Chondrocyte (in vitro differentiated cells): ENCODE measurements around the gene FAM81B. TPM values are rescaled to one million over a fixed set of nuclear protein-coding genes. Genes with fewer than 3 reads are reported as not detected.

Experiments used
- DNase-seq: peaks from one replicate; pipeline ENCODE4 v3.0.0; 2021; ENCODE audit warnings: mixed read lengths, low spot score
- H3K27ac Mint-ChIP-seq: one replicate; pipeline ENCODE4 v1.8.0; 2021; ENCODE audit warnings: mild to moderate bottlenecking, moderate library complexity, mixed read lengths; ENCODE audit not compliant: unreplicated experiment
- H3K27me3 Mint-ChIP-seq: 2 replicates; pipeline ENCODE4 v1.8.0; 2021; ENCODE audit warnings: low read depth, mixed read lengths
- H3K36me3 Mint-ChIP-seq: 2 replicates; pipeline ENCODE4 v1.8.0; 2021; ENCODE audit warnings: low read depth, mixed read lengths
- H3K4me1 Mint-ChIP-seq: 2 replicates; pipeline ENCODE4 v1.8.0; 2021; ENCODE audit warnings: low read depth, mild to moderate bottlenecking, mixed read lengths
- H3K4me3 Mint-ChIP-seq: one replicate; pipeline ENCODE4 v1.8.0; 2021; ENCODE audit warnings: mild to moderate bottlenecking, moderate library complexity, mixed read lengths; ENCODE audit not compliant: unreplicated experiment
- H3K9me3 Mint-ChIP-seq: 2 replicates; pipeline ENCODE4 v1.8.0; 2021; ENCODE audit warnings: low read depth, mixed read lengths
- total RNA-seq: library from RNA; stranded (reverse); gene quantifications from 3 replicates; pipeline ENCODE4 v1.2.1, GENCODE V29; 2021
- TF ChIP-seq, protein P1 (sequence below): fragments of 200-600 bp; sonication (generic); IDR thresholded peaks from 2 replicates; pipeline ENCODE4 v1.5.0; 2021; ENCODE audit warnings: antibody characterized with exemption, mild to moderate bottlenecking, moderate library complexity

Gene FAM81B
- total RNA-seq, 1 donor from 2014 or later, result not detected

DNA sequence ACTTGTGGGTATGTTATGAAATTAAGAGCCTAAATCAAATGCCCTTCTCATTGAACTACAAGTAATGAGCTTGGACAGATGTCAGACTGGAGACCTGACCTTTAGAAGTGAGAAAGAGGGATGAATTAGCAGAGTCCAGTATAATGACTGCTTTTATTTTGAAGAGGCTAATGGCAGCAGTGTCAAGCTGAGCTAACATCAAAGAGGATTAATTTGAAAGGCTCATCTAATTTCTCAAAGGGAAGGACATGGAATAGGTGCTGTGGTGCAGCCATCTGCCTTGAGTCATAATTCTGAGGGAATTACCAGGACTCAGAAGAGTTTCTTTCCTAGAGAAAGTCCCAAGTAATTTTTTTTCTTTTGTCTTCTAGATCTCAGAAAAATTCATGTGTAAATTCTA is 57.6 kb downstream of the FAM81B start:
- TF ChIP-seq, protein P1, sequence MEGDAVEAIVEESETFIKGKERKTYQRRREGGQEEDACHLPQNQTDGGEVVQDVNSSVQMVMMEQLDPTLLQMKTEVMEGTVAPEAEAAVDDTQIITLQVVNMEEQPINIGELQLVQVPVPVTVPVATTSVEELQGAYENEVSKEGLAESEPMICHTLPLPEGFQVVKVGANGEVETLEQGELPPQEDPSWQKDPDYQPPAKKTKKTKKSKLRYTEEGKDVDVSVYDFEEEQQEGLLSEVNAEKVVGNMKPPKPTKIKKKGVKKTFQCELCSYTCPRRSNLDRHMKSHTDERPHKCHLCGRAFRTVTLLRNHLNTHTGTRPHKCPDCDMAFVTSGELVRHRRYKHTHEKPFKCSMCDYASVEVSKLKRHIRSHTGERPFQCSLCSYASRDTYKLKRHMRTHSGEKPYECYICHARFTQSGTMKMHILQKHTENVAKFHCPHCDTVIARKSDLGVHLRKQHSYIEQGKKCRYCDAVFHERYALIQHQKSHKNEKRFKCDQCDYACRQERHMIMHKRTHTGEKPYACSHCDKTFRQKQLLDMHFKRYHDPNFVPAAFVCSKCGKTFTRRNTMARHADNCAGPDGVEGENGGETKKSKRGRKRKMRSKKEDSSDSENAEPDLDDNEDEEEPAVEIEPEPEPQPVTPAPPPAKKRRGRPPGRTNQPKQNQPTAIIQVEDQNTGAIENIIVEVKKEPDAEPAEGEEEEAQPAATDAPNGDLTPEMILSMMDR, result no peak
- no peaks in the 10 kb centered on the region for H3K9me3 Mint-ChIP-seq
- no peaks in the 10 kb centered on the region for H3K27me3 Mint-ChIP-seq
- peaks cover 32% of the 10 kb centered on the region for H3K4me1 Mint-ChIP-seq
- H3K4me3 Mint-ChIP-seq, result no peak overlapping the region
- no peak for DNase-seq
- no peaks in the 10 kb centered on the region for H3K36me3 Mint-ChIP-seq
- H3K27ac Mint-ChIP-seq, result no peak overlapping the region

DNA sequence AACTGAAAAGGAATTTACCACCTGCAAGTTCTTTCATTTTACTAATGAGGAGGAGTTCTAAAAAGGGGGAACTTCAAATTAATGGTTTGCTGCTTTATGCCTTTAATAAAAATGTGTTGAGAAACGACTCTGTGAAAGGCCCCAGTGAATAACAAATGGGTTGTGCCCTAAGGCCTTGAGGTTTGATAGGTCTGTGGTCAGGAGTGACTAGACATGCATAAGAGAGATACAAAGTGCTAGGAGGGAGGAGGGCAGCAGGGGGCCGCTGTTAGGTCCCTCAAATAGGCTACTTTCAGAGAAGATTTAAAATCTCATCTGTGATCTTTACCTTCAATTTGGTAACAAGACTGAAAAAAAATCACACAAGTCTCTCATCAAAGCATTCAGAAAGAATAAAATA is 58.3 kb downstream of the FAM81B start:
- Mint-ChIP-seq H3K9me3 (no peaks in the 10 kb centered on the region), H3K4me3 (no peak overlapping the region), H3K27me3 (no peaks in the 10 kb centered on the region), H3K4me1 (peaks cover 32% of the 10 kb centered on the region), H3K36me3 (no peaks in the 10 kb centered on the region), H3K27ac (no peak overlapping the region)
- DNase-seq, result no peak
- TF ChIP-seq, protein P1, result no peak

DNA sequence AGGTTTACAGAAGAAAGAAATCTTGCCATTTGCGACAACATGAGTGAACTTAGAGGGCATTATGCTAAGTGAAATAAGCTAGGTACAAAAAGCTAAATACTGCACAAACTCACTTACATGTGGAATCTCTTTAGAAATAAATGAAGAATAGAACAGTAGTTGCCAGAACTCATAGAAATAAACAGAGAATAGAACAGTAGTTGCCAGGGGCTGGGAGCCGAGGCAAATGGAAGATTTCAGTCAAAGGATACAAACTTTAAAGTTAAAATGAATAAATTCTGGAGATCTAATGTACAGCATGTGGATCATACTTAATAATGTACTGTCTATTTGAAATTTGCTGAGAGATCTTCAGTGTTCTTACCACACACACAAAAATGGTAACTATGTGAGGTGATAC is 63.4 kb downstream of the FAM81B start:
- DNase-seq, result no peak
- TF ChIP-seq, protein P1, result no peak
- peaks cover 4% of the 10 kb centered on the region for H3K36me3 Mint-ChIP-seq
- no peak overlapping the region for H3K4me3 Mint-ChIP-seq
- H3K4me1 Mint-ChIP-seq, result no peaks in the 10 kb centered on the region
- no peaks in the 10 kb centered on the region for H3K9me3 Mint-ChIP-seq
- H3K27me3 Mint-ChIP-seq, result no peaks in the 10 kb centered on the region
- no peak overlapping the region for H3K27ac Mint-ChIP-seq

DNA sequence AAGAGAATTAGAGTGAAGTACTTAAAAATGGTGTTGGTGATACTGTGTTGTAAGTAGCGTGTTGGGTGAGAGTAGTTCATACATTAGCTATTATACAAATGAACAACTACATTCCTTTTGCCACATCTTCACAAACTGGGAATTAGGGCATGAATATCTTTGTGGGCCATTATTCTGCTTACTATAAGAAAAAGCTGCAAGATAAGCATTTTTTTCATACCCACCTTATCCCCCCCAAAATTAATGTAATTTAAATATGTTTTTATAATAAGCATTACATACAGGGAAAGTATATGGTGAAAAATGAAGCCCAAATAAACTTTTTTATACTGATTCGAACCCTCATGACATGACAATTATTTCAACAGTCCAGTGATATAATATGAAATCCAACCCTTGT is 69.5 kb downstream of the FAM81B start:
- Mint-ChIP-seq H3K9me3 (no peaks in the 10 kb centered on the region), H3K27ac (no peak overlapping the region), H3K27me3 (no peaks in the 10 kb centered on the region), H3K36me3 (peaks cover 22% of the 10 kb centered on the region), H3K4me1 (peaks cover 5% of the 10 kb centered on the region), H3K4me3 (no peak overlapping the region)
- DNase-seq, result no peak
- TF ChIP-seq, protein P1, result no peak

DNA sequence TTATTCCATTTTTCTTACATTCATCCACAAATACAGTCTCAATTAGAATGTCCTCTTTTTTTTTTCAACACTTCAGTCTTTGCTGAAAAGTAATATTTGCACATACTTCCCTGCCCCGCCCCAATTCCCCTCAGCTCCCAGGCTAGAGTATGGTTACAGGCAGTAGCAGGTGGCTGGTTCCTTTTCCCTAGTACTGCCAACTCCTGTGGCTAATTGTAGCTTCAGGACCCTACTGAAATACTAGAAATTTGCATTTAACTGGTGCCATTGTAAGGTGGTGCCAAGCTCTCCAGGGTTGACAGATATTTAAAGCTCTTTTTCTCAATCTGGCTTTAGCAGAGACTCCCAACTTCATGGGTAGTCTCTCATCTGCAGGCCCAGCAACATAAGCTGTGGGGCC is 80.3 kb downstream of the FAM81B start:
- Mint-ChIP-seq H3K4me3 (no peak overlapping the region), H3K4me1 (peaks cover 15% of the 10 kb centered on the region), H3K27ac (peak overlapping the region; percentile 6), H3K9me3 (no peaks in the 10 kb centered on the region), H3K27me3 (no peaks in the 10 kb centered on the region), H3K36me3 (peaks cover 25% of the 10 kb centered on the region)
- no peak for DNase-seq
- TF ChIP-seq, protein P1, result no peak
